ENCODE measurements around the gene HHLA2.

The HHLA2 gene

GRCh38 chr3:108415661-108416060 is 119.3 kb downstream of the HHLA2 start:
- TF ChIP-seq CTCF (IDR thresholded peaks at IDR 0.05; ENCODE audit: control insufficient read depth, extremely low read depth, insufficient read depth), result no peak
- H3K4me3 ChIP-seq (ENCODE audit: low read depth, low read length), result no peak overlapping the region
- DNase-seq (ENCODE audit: low read depth), result no peak

GRCh38 chr3:108416111-108416869 is 119.9 kb downstream of the HHLA2 start:
- no peak overlapping the region for H3K4me3 ChIP-seq (ENCODE audit: low read depth, low read length)
- no peak for TF ChIP-seq CTCF (IDR thresholded peaks at IDR 0.05; ENCODE audit: control insufficient read depth, extremely low read depth, insufficient read depth)
- DNase-seq (ENCODE audit: low read depth), result no peak

- DNase-seq (ENCODE audit: low read depth), result no peak
- H3K4me3 ChIP-seq (ENCODE audit: low read depth, low read length), result no peak overlapping the region
- no peak for TF ChIP-seq CTCF (IDR thresholded peaks at IDR 0.05; ENCODE audit: control insufficient read depth, extremely low read depth, insufficient read depth)
These were observed 124.6 kb downstream of the HHLA2 start for GRCh38 chr3:108420926-108421325.
